Ovary (tissue), 3 donors: ENCODE data around the gene HSDL1.

Source experiments
- EP300 ChIP-seq: sonication (generic); formaldehyde crosslinking; IDR thresholded peaks from one replicate; pipeline ENCODE4 v1.6.1; 2017; ENCODE audit warnings: antibody characterized with exemption
- POLR2A ChIP-seq: fragments of 450-650 bp; IDR thresholded peaks from one replicate; pipeline ENCODE4 v1.6.1; 2017; ENCODE audit warnings: antibody characterized with exemption, mild to moderate bottlenecking, moderate library complexity
- TF ChIP-seq, protein P1 (sequence below), 3 donors: fragments of 450-650 bp in 2 of 3; fragments of 200-600 bp in 1 of 3; IDR thresholded peaks; one replicate each; pipeline versions ENCODE4 v1.5.1 to v1.8.0; 2016 to 2022; ENCODE audit warnings: antibody characterized with exemption in 3 of 3, mild to moderate bottlenecking in 1 of 3
- donor health status: DM: no; HTN: no; CAD: no.

- TF ChIP-seq, protein P1, sequence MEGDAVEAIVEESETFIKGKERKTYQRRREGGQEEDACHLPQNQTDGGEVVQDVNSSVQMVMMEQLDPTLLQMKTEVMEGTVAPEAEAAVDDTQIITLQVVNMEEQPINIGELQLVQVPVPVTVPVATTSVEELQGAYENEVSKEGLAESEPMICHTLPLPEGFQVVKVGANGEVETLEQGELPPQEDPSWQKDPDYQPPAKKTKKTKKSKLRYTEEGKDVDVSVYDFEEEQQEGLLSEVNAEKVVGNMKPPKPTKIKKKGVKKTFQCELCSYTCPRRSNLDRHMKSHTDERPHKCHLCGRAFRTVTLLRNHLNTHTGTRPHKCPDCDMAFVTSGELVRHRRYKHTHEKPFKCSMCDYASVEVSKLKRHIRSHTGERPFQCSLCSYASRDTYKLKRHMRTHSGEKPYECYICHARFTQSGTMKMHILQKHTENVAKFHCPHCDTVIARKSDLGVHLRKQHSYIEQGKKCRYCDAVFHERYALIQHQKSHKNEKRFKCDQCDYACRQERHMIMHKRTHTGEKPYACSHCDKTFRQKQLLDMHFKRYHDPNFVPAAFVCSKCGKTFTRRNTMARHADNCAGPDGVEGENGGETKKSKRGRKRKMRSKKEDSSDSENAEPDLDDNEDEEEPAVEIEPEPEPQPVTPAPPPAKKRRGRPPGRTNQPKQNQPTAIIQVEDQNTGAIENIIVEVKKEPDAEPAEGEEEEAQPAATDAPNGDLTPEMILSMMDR (IDR thresholded peaks at IDR 0.05) = no peak
- TF ChIP-seq POLR2A = no peak
- no peak for TF ChIP-seq EP300
Measured at GRCh38 chr16:84121007-84121406, 24.0 kb downstream of the HSDL1 start.
